H54 (cell line): ENCODE results near the gene ATP1B3.
"Not testable (repeated sequence)": the region's sequence is repeated elsewhere in the genome, so short reads cannot be mapped to it uniquely, and the experiment has no call there.

Source experiments
- DNase-seq: peaks from one replicate; pipeline ENCODE4 v3.0.0; 2011; ENCODE audit warnings: low spot score, mixed read lengths; ENCODE audit not compliant: insufficient read length
- FAIRE-seq: peaks from 3 replicates; lab custom pipeline; 2011; peaks lifted over from hg19 to GRCh38; lab: Jason Lieb, UNC
- POLR2A ChIP-seq: IDR thresholded peaks from 2 replicates; pipeline ENCODE4 v1.6.1; 2011; ENCODE audit warnings: low read depth, mild to moderate bottlenecking, low read length

The ATP1B3 gene

DNA sequence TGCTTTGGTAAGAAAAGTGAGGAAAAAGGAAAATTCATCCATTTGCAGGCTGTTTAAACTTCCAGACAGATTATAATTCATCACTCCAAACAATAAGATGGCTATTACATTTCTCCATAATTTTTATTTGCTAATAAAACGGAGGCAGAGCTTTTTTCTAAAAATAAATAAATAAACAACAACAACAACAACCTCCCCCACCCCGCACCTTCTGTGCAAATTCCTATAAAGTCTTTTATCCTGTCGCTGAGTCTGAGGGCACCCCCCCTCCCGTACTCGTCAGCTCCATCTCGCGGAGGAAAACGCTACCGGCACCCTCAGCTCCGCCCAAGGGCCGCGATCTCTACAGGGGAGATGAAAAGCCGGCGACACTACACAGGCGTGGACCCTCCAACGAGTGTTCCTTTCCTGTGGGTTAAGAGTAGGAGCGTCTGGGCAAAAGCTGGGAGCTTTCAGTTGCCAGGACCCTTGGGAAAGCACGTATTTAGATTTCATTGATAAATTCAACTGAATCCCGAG is 1.0 kb upstream of the ATP1B3 start:
- peak; percentile 82 for DNase-seq
- peak; percentile 72 for FAIRE-seq

GRCh38 chr3:141875893-141876380 is 506 bp upstream of the ATP1B3 start:
- peak; percentile 59 for TF ChIP-seq POLR2A
- FAIRE-seq = no peak
- no peak for DNase-seq

More for the DNA sequence above, 1.0 kb upstream of the ATP1B3 start:
- TF ChIP-seq POLR2A = no peak

DNA sequence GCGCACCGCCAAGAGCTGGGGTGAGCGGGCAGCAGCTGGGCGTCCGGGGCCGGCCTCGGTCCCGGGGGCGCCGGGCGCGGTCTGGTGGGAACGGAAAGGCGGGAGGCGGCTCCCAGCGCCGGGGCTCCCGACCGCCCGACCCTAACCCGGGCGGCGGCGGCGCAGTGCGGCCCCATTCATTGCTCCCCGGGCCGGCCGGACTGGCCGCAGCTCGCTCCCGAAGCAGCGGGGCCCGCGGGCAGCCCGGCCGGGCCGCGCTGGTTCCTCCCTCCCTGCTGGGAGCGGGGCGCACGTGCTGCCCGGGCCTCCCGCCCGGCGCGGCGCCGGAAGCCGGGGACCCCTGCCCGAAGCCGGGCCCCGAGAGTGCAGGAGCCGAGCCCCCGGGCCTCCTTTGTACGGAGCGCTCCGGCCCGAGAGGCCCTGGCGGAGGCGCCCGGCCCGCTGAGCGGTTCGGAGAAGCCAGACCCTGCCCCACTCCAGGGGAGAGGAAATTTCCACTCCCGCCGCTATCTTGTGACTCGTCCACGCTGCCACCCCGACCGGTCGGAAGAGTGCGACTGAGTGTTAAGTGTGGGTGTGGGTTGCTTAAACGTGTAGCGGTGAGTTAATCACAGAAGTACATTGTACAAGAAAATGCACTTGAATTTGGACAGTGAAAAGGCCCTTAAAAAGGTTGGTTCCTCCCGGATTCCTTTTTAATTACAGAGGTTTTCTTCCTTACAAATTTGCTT is 613 bp downstream of the ATP1B3 start:
- TF ChIP-seq POLR2A = no peak
- no peak for DNase-seq
- FAIRE-seq = peak; percentile 62

DNA sequence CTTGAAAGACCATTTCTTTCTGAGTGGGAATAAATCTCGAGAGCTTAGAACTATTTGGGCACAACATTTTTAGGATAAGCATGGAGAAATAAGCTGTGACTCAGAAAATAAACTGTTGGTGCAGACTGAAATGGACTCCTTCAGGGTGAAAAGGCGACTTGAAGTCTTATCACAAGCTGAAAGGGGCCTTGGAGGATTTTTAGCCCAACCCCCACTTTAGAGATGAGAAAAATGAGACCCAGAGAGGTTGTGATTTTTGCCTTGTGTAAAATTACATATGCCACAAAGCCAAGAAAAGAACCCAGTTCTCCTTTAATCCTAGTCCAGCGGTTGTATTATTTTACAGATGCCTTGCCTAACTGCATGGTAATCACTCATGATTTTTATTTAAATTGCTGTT is 1.5 kb downstream of the ATP1B3 start:
- FAIRE-seq = peak; percentile 69

GRCh38 chr3:141878326-141878725 is 1.9 kb downstream of the ATP1B3 start:
- FAIRE-seq (peak; percentile 58), DNase-seq (no peak)
- no peak for TF ChIP-seq POLR2A

More for the DNA sequence above, 1.5 kb downstream of the ATP1B3 start:
- no peak for TF ChIP-seq POLR2A
- no peak for DNase-seq

DNA sequence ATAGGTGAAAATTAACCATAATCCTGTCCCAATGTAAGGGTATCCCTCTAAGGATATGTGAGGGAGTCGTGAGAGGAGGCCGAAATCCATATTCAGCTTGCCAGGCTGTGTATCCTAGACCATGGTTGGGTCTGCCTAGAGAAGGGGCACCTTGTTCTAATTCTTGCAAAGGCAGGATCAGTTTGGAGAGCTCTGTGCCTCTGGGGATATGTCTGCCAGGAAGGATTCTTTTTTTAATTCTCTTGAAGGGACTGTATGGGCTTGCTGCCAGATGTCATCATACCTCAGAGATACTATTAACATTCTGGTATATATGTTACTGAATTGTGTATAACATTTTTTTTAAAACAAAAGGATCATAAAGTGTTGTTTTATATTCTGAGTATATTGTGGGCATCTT is 2.4 kb downstream of the ATP1B3 start:
- TF ChIP-seq POLR2A = no peak
- DNase-seq (no peak), FAIRE-seq (no peak)

DNA sequence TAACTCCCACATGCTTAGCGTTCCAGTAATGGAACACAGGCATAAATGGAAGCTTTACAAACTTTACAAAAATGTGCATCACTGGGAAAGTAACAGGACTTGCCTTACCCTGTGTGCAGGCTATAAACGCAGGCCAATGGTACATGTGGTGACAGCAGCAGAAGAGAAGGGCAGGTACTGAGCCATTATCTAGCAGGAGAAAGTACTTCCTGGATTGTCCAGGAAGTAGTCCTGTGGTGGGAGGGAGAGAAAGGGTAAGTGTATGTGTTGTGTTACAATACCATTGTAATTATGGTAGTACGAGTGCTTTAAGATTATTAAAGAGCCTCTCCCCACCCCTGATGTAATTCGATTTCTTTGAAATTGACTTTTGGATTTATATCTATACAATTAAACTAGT is 5.3 kb downstream of the ATP1B3 start:
- no peak for TF ChIP-seq POLR2A
- FAIRE-seq (peak; percentile 15), DNase-seq (no peak)

DNA sequence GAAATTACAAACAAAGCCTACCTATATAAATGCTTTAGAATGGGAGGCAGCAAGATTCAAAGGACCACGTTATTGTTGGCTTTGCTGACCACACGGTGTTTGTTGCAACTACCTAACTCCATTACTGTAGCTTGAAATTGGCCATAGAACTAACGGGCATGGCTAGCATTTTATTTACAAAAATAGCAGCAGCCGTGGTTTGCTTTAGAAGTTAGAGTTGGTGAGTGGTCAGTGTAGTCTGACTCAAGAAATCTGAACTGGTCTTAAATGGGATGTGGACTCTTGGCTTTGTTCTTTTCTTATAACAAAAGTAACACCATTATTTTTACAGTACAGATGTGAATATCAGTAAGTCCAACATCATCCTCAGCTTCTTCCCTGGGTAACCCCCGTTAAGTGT is 10.6 kb downstream of the ATP1B3 start:
- no peak for TF ChIP-seq POLR2A
- DNase-seq (no peak), FAIRE-seq (no peak)

GRCh38 chr3:141888548-141888947 is 12.1 kb downstream of the ATP1B3 start:
- DNase-seq, FAIRE-seq: not testable (repeated sequence)

DNA sequence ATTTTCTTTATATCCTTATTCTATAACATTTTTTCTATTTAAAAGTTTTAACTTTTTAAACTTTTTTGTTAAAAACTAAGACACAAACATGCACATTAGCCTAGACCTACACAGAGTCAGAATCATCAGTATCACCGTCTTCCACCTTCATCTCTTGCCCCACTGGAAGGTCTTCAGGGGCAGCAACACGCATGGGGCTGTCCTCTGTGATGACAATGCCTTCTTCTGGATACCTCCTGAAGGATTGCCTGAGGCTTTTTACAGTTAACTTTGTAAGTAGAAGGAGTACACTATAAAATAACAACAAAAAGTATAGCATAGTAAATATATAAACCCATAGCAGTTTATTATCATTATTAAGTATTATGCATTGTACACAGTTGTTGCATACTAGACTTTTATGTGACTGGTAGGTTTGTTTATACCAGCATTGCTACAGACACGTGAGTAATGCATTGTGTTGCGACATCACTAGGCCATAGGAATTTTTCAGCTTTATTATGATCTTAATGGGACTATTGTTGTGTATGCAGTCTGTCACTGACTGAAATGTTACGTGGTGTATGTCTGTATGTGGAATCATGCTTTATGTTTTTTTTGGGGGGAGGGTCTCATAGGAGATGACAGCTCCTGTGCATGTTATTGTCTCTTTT is 18.2 kb downstream of the ATP1B3 start:
- FAIRE-seq = peak; percentile 85

DNA sequence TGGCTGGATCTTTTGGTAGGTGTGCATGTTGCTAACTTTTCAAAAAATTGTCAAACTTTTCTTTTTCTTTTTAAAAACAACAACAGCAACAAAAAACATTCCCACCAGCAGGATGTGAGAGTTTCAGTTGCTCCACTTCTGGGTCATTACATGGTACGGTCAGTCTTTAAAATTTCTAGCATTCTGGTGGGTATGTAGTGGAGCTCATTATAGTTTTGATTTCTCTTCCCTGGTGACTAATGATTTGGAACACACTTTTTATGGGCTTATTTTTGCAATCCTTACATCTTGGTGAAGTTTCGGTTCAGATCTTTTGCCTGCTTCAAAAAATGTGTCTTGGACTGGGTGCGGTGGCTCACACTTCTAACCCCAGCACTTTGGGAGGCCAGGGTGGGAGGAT is 19.3 kb downstream of the ATP1B3 start:
- FAIRE-seq = no peak
- no peak for TF ChIP-seq POLR2A
- no peak for DNase-seq

More for the DNA sequence above, 18.2 kb downstream of the ATP1B3 start:
- no peak for TF ChIP-seq POLR2A
- no peak for DNase-seq

DNA sequence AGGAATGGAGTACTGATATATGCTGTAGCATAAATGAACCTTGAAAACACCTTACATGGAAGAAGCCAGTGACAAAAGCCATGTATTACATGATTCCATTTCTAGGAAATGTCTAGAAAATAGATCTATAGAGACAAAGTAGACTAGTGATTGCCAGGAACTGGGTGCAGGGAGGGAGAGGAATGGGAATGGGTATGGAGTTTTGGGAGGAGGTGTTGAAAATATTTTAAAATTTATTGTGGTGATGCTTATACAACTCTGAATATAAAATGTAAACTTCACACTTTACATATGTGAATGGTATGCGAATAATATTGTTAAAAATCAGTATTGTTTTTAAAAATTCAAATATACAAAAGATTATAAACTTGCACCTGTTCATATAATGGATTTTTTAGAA is 22.5 kb downstream of the ATP1B3 start:
- DNase-seq (no peak), FAIRE-seq (no peak)
- no peak for TF ChIP-seq POLR2A

DNA sequence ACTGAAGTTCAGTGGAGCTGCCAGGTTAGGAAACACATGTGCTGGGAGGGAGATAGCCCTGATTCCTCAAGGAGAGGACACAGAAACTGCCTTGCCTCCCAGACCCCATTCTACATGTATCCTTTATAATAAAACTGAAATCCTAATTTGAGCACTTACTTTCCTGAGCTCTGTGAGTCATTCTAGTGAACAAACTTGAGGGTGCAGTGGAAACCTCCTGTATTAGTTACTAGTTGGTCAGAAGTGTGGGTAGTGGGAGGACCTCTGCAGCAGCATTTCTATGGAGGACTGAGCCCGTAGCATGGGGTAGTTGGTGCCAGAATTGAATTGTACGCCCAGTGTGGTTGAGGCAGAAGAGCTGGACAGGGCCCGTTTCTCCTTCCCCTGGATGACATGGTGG is 23.9 kb downstream of the ATP1B3 start:
- TF ChIP-seq POLR2A = no peak
- DNase-seq = no peak
- no peak for FAIRE-seq

DNA sequence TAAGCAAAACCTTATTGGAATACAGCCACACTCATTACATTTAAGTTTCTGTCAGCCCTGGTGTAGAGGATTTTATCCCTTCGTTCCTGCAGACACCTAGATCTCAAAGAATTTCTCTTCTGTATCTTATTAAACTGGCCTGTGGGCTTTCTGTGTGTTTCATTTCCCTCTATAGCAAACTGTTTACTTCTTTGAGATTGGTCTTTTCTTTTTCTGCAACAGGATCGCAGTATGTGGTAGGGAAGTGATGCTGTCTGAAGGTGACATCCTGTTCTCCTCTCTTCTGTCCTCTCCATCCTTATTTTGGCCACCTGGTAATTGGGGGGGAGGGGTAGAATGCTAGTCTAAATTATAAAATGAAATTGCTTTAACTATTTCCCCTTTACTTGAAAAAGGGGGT is 25.5 kb downstream of the ATP1B3 start:
- FAIRE-seq = no peak
- no peak for TF ChIP-seq POLR2A
- DNase-seq = no peak

- FAIRE-seq (no peak), DNase-seq (no peak)
- TF ChIP-seq POLR2A = no peak
Observed at GRCh38 chr3:141904203-141904602, 27.8 kb downstream of the ATP1B3 start.
